HG02759 (cell line): ENCODE measurements around the gene TSC1.

Experiments used
- ATAC-seq: cut with Tn5 transposase; IDR thresholded peaks from one replicate; pipeline ENCODE4 v1.9.1; 2021; ENCODE audit warnings: mild to moderate bottlenecking, moderate library complexity; ENCODE audit not compliant: unreplicated experiment

Gene TSC1

GRCh38 chr9:132873403-132873802 is 71.0 kb downstream of the TSC1 start:
- ATAC-seq: no peak

DNA sequence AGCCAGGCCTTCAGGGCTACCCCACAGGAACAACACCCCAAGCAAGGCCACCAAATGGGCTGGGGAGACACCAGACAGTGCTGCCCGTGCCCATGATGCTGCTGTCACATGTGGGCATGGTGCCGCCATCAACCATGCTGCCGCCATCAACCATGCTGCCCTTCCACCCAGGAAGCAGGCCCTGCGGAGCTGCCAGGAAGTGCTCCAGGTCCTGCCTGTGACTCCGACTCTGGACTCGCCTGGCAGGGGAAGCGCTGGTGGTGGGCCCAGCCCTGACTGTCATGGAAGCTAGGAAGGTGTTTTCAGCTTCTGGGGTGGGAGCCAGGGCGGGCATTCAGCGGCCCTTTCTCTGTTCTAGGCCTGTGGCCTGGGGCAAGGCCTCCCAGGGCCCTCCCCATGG is 75.2 kb downstream of the TSC1 start:
- ATAC-seq: no peak

GRCh38 chr9:132866898-132867297 is 77.5 kb downstream of the TSC1 start:
- no peak for ATAC-seq

DNA sequence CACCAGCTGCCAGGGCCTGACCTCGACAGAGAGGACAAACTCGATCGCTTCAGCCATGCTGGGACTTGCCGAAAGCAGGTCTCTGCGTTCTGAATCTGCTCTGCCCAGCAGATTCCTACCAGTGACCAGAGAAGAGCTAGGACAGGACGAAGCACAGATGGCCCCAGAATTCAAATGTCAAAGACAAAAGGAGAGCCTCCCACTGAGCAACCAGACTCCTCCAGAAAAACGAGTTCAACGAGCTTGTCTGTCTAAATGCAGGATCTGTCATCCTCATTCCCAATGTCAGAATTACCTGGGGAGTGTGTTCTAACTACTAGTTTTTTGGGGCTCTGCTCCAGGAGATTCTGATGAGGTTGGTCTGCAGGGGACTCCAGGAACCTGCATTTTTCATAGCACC is 79.7 kb downstream of the TSC1 start:
- no peak for ATAC-seq

GRCh38 chr9:132864277-132864676 is 80.1 kb downstream of the TSC1 start:
- ATAC-seq: no peak

DNA sequence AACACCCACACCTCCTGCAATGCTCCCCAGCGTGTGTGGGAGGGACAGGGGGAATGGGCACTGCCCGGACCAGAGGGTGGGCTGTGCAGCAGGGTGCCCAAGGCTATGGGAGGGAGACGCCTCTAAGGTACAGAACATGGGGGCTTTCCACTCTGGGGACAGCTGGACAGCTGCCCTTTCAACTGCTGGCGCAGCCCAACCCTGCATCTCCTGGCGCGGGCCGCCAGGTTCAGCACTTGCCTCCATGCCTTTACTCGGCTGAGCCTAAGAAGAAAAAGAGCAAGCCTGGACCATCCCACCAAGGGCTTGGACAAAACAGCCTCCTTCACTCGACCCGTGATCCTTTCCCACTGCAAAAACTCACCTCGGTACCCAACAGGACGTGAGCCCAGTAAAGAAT is 81.3 kb downstream of the TSC1 start:
- ATAC-seq: no peak

DNA sequence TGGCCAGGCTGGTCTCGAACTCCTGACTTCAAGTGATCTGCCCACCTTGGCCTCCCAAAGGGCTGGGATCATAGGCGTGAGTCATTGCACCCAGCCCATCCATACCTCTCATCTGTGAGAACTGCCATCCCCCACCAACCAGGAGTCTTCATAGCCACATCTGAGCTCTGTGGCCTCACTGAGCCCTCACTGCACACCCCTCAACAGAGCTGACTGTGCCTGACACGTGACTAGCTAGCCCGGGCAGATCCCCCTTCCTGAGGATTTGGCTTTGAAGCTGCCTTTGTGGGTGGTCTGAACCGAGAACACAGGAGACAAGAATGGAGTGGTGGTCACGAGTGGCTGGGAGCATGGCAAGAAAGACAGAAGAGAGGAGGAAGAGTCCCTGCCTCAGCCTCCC is 81.9 kb downstream of the TSC1 start:
- ATAC-seq: no peak

DNA sequence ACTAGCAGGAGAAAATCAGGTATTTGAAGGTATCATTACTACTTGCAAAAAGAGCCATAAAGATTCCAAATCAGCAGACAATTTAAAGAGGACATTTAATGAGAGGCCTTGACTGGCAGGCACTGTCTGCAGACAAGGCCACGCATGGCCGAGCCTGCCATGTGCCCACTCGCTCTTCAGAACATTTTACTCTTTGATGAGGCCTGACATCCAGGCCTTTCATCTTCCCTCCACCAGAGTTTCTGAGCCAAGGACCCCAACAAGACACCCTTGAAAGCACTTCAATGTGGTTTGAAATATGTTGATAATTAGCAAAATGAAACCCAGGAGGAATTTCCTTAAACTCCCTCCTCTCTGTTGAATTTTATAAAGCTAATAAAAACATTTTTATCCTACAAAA is 82.8 kb downstream of the TSC1 start:
- no peak for ATAC-seq

DNA sequence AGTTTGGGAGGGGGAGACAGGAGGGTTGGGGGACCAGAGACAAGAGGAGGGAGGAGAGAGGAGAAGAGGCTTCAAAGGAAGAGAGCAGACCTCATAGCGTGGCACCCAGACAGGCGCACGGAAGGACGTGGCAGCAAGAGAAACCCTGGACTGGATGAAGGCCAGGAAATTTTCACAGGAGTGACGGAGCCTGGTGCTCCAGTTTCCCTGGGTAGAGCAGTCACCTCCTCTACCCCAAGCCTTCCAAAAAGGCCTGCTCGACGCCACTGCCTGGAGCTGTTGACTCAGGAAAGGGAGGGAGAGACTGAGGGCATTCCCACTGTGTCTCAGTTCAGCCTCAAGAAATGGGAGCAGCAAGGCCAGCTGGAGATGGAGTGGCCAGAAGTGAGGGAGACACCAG is 85.7 kb downstream of the TSC1 start:
- ATAC-seq: no peak

- ATAC-seq: no peak
These were observed 86.6 kb downstream of the TSC1 start for GRCh38 chr9:132857616-132858342.

- no peak for ATAC-seq
These were observed 87.4 kb downstream of the TSC1 start for GRCh38 chr9:132857031-132857430.

DNA sequence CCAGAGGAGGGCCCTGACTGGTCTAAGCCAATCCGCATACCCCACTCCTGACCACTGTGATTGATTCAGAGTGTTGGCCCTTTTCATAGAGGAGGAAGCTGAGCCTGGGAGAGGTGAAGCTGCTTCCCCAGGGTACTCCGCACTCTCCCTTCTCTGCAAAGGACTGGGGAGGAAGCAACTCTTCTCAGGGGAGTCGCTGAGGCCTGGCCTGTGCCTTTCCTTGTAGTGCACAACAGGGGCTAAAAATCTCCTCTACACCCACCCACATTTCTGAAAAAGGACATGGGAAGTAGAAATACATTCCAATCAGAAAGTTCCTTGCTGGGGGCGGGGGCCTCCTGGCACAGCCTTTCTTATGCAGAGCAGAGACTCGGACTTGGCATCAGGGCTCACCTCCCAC is 88.5 kb downstream of the TSC1 start:
- no peak for ATAC-seq

DNA sequence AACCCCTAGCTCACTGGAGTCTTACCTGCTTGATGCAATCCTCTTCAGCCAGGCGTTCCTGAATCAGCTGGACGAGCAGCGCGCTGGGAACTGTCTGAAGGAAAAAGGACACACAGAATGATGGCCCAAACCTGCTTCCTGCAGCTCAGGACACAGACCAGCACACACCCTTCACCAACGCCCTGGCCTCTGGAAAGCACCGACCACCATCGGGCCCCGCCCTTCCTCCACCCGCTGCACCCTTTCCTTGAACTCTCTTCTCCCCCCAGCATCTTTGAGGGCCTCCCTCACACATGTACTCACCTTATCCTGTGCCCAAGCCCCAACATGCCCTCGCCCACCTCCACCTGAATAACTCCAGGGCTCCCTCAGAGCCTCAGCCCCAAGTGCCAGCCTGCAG is 89.6 kb downstream of the TSC1 start:
- no peak for ATAC-seq

GRCh38 chr9:132853482-132853881 is 90.9 kb downstream of the TSC1 start:
- ATAC-seq: no peak

GRCh38 chr9:132849185-132849706 is 95.2 kb downstream of the TSC1 start:
- no peak for ATAC-seq

DNA sequence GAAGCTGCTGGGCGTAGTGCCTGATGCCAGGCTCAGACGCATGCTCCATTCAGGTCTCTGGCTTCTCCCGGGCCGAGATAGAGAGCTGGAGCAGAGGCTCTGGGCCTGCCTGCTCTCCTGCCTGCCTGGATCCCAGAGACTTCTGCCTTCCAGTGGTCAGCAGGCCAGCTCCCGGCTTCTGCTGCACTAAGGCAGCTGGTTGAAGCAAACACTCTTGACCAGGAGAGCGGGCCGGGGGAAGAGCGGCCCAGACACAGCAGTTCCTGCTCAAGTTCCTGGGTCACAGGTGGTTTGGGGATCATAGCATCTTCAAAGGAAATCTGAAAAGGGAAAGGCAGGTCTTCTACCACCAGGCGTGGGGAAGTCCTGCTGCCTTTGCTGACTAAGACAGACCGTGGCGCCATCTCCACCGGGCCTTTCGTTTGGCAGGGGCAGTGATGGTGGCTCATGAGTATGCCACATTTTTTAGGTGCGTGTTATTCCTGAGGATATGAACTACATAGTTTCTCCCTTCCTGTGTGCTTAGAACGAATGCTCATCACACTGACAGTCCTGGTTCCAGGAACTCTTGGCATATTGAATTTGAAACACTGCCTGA is 97.4 kb downstream of the TSC1 start:
- ATAC-seq: no peak

DNA sequence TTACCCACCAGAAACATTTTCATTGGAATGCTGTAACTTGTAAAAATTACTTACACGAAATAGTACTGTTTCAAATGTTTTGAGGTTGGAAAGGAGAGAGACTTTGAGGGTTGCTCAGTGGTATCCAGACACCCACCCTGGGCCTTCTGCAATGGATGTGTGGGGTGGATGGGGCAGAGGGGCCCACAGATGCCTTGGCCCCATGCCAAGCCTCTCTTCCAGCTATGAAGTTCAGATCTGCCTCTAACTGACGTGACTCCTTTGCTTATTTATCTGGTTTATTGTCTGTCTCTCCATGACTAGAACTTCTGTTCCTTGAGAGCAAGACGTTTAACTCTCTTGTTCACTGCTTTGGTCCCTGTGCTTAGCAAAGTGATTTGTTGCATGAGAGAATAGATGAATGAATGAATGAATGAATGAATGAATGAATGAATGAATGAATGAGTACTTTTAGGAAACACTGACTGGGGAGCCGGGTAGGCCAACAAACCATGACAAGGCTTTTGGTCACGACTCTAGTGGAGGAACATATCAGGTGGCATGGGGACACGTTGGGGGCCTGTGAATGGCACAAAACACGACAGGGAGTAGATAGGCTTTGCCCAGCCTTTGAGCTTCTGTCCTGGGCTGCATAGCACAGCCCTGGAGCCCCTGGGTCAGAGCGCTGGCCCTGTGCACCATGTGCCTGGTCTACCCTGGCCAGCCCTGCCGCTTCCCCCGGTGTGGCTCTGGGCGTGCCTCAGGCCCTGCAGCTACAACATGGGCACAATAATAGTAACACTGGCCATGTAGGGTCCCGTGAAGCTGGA is 98.1 kb downstream of the TSC1 start:
- ATAC-seq: no peak

- ATAC-seq: no peak
These were observed 102.0 kb downstream of the TSC1 start for GRCh38 chr9:132842124-132843044.
